OCI-LY7 (cell line): ENCODE results near the gene SIX1. TPM values are rescaled to one million over a fixed set of nuclear protein-coding genes. Genes with fewer than 3 reads are reported as not detected.
A peak's percentile ranks its signal among the peaks of the same experiment; 100 is the strongest.

Experiments used
- BruUV-seq: library from RNA; stranded (reverse); fragments of 400-500 nt; replicated peaks from 2 replicates; lab custom pipeline; 2021; lab: Mats Ljungman, UMichigan
- CTCF ChIA-PET: fragments of 300-600 bp; sonication (Branson Sonifier 250); formaldehyde crosslinking; loops from one replicate; lab custom pipeline; 2022; ENCODE audit warnings: antibody characterized with exemption; ENCODE audit not compliant: unreplicated experiment; lab: Charles Lee
- POLR2A ChIA-PET: fragments of 300-600 bp; sonication (Branson Sonifier 250); formaldehyde crosslinking; loops from one replicate; lab custom pipeline; 2022; ENCODE audit warnings: antibody characterized with exemption; lab: Charles Lee
- DNase-seq: peaks from one replicate; pipeline ENCODE4 v3.0.0-alpha.2; 2015; ENCODE audit warnings: low spot score
- H2AFZ ChIP-seq: fragments of 200-600 bp; sonication (generic), shearing (Covaris generic); 2 replicates; pipeline ENCODE4 v1.6.1; 2014; ENCODE audit warnings: mild to moderate bottlenecking, antibody characterized with exemption, low read length, moderate library complexity
- H3K27ac ChIP-seq: fragments of 200-600 bp; sonication (generic); 2 replicates; pipeline ENCODE4 v1.5.1; 2014; ENCODE audit warnings: mixed run types, low read depth, mild to moderate bottlenecking, moderate library complexity, low read length, inconsistent platforms; ENCODE audit not compliant: poor library complexity, severe bottlenecking
- H3K36me3 ChIP-seq: fragments of 200-600 bp; sonication (generic); 2 replicates; pipeline ENCODE4 v1.6.1; 2014; ENCODE audit warnings: mild to moderate bottlenecking, antibody characterized with exemption, low read length, moderate library complexity, mixed read lengths; ENCODE audit not compliant: insufficient read depth
- H3K4me1 ChIP-seq: fragments of 200-600 bp; sonication (generic); 2 replicates; pipeline ENCODE4 v1.5.1; 2014; ENCODE audit warnings: mild to moderate bottlenecking, low read length; ENCODE audit not compliant: insufficient read depth, poor library complexity, severe bottlenecking
- H3K4me2 ChIP-seq: fragments of 200-600 bp; sonication (generic); 2 replicates; pipeline ENCODE4 v1.6.1; 2014; ENCODE audit warnings: mild to moderate bottlenecking, low read length
- H3K4me3 ChIP-seq: fragments of 200-600 bp; sonication (generic); 2 replicates; pipeline ENCODE4 v1.5.1; 2014; ENCODE audit warnings: mild to moderate bottlenecking, low read depth, low read length; ENCODE audit not compliant: poor library complexity, severe bottlenecking
- H3K79me2 ChIP-seq: fragments of 200-600 bp; sonication (generic); 2 replicates; pipeline ENCODE4 v1.6.1; 2016; ENCODE audit warnings: low read depth, mild to moderate bottlenecking, low read length, moderate library complexity, mixed read lengths; ENCODE audit not compliant: insufficient read depth
- H3K9me2 ChIP-seq: fragments of 200-600 bp; sonication (generic); 2 replicates; pipeline ENCODE4 v1.6.1; 2016; ENCODE audit warnings: mild to moderate bottlenecking, low read length, mixed read lengths; ENCODE audit not compliant: insufficient read depth
- H3K9me3 ChIP-seq: fragments of 200-600 bp; sonication (generic); 2 replicates; pipeline ENCODE4 v1.6.1; 2014; ENCODE audit warnings: mild to moderate bottlenecking, mixed run types, low read length, mixed read lengths
- H4K20me1 ChIP-seq: fragments of 200-600 bp; sonication (generic); 2 replicates; pipeline ENCODE4 v1.6.1; 2014; ENCODE audit warnings: mild to moderate bottlenecking, antibody characterized with exemption, low read length, moderate library complexity, mixed read lengths; ENCODE audit not compliant: insufficient read depth
- CTCF ChIP-seq: fragments of 200-600 bp; sonication (generic); conservative IDR thresholded peaks from 2 replicates; pipeline ENCODE4 v1.5.1; 2014; ENCODE audit warnings: mild to moderate bottlenecking, antibody characterized with exemption, low read length, moderate library complexity, mixed read lengths
- EZH2phosphoT487 ChIP-seq: fragments of 200-600 bp; sonication (generic); IDR thresholded peaks from 2 replicates; pipeline ENCODE4 v1.6.1; 2018; ENCODE audit warnings: low read depth, borderline replicate concordance, mild to moderate bottlenecking, mixed run types, antibody characterized with exemption, low read length, moderate library complexity, mixed read lengths
- intact Hi-C: fragments of 100-400 bp; cut with micrococcal nuclease; formaldehyde crosslinking; loops from one replicate; pipeline ENCODE4 v1.10.0; 2022; ENCODE audit not compliant: unreplicated experiment
- total RNA-seq, 2 experiments: library from RNA; depleted of rRNA in 1 of 2; stranded (reverse); fragments of >200 nt in 1 of 2; shearing (Covaris generic) in 1 of 2; gene quantifications; 2 replicates each; pipeline ENCODE4 v1.2.3, GENCODE V29; 2014 to 2022

Gene SIX1
- total RNA-seq, 2 experiments from 2014 or later, result 0.35 to 2.9 TPM

DNA sequence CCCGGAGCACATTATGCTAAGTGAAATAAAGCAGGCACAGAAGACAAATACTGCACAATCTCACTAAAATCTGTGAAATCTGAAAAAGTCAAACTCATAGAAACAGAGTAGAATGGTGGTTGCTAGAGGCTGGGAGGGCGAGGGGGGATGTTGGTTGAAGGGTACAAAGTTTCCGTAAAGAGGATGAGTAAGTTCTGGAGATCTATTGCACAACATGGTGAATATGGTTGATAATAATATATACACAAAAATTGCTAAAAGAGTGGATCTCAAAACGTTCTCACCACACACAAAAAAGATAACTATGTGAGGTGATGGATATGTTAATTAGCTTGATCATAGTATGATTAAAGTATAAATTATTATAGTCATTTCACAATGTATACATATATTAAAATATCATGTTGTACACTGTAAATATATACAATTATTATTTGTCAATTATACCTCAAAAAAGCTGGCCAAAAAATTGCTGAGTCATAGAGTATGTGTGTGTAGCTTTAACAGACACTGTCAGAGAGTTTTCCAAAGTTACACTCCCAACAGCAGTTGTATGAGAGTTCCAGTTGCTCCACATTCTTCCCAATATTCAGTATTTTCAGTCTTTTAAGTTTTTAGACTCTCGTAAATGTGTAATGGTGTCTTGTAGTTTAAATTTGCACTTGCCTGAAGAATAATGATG, 19.3 kb upstream of the SIX1 start:
- Histone ChIP-seq H3K9me2 (no peaks in the 10 kb centered on the region), H2AFZ (no peak overlapping the region), H4K20me1 (no peaks in the 10 kb centered on the region), H3K79me2 (no peaks in the 10 kb centered on the region), H3K4me3 (no peak overlapping the region), H3K27ac (no peak overlapping the region), H3K4me2 (no peak overlapping the region), H3K4me1 (no peaks in the 10 kb centered on the region), H3K36me3 (no peaks in the 10 kb centered on the region), H3K9me3 (no peaks in the 10 kb centered on the region)
- ChIA-PET POLR2A (no interaction called here), CTCF (no interaction called here)
- no peak for DNase-seq
- intact Hi-C loops, result no loop called here
- BruUV-seq, result no TSS peak
- TF ChIP-seq CTCF, result no peak
- TF ChIP-seq EZH2phosphoT487, result no peak

GRCh38 chr14:60665177-60665550, 15.9 kb upstream of the SIX1 start:
- TF ChIP-seq CTCF, result no peak
- no peak for TF ChIP-seq EZH2phosphoT487
- no peak overlapping the region for H3K4me3 ChIP-seq
- no peak overlapping the region for H3K27ac ChIP-seq
- no peaks in the 10 kb centered on the region for H3K9me3 ChIP-seq
- H2AFZ ChIP-seq, result peak overlapping the region; percentile 1; the same call in 1 of the 2 replicates
- no TSS peak for BruUV-seq
- ChIA-PET CTCF (no interaction called here), POLR2A (interaction anchor here (0.5 to 0.7 kb wide), 5 partner anchors 11 to 638 kb away, joined by 3 to 6 read pairs (median 3); no protein-coding TSS in a partner anchor)
- no peaks in the 10 kb centered on the region for H4K20me1 ChIP-seq
- intact Hi-C loops, result no loop called here
- H3K4me2 ChIP-seq, result no peak overlapping the region
- no peak for DNase-seq
- peaks cover 3% of the 10 kb centered on the region for H3K4me1 ChIP-seq
- H3K79me2 ChIP-seq, result no peaks in the 10 kb centered on the region
- no peaks in the 10 kb centered on the region for H3K9me2 ChIP-seq
- H3K36me3 ChIP-seq, result no peaks in the 10 kb centered on the region

DNA sequence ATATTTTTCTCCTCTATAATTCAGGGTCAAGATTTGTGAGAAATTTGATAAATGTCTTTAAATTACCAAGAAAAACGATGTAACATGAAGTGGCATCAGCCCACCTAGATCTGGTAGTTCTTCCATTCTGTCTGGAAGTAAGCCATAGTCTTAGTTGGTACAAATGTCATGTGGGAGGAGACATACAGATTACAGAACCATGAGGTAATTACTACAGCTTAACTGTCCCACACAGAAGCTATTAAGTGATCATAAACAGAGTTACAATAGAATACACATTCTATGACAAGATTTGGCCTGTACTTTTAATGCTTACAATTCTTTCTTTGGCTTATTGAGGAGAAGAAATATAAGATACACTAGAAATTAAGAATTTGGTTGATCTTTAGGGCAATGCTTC, 13.7 kb upstream of the SIX1 start:
- no peaks in the 10 kb centered on the region for H3K79me2 ChIP-seq
- H3K4me3 ChIP-seq, result no peak overlapping the region
- H2AFZ ChIP-seq, result no peak overlapping the region
- no TSS peak for BruUV-seq
- CTCF ChIA-PET, result no interaction called here
- TF ChIP-seq EZH2phosphoT487, result no peak
- TF ChIP-seq CTCF, result no peak
- no peak overlapping the region for H3K27ac ChIP-seq
- intact Hi-C loops, result no loop called here
- peaks cover 22% of the 10 kb centered on the region for H3K4me1 ChIP-seq
- no peaks in the 10 kb centered on the region for H3K9me3 ChIP-seq
- H3K9me2 ChIP-seq, result no peaks in the 10 kb centered on the region
- no peak overlapping the region for H3K4me2 ChIP-seq
- no peak for DNase-seq
- H3K36me3 ChIP-seq, result no peaks in the 10 kb centered on the region
- H4K20me1 ChIP-seq, result no peaks in the 10 kb centered on the region
- POLR2A ChIA-PET, result interaction anchor here (0.6 to 1.2 kb wide), 3 partner anchors 52 to 425 kb away, joined by 3 to 4 read pairs (median 3); no protein-coding TSS in a partner anchor
